Measurements from ENCODE around the gene DNTT. TPM values are rescaled to one million over a fixed set of nuclear protein-coding genes. Genes with fewer than 3 reads are reported as not detected.
A peak's percentile ranks its signal among the peaks of the same experiment; 100 is the strongest.

The DNTT gene
- total and polyA plus RNA-seq, 4 donors, result not detected

DNA sequence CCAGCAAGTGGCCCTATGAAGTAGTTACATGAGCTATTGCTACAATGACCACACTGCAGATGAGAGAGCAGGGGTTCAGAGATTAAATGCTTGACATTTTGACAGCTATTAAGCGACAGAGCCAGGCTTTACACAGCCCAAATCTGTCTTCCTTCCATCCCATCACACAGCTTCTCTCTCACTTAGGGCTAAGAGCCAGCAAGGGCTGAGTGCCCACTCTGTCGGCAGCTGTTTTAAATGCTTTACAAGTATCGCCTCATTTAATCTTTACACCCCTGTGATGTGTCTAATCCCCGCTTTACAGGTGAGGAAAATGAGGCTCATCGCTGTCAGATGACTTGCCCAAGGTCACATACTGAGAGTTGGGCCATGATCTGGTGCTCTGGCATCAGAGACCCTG is 69.8 kb downstream of the DNTT start:
- no peak overlapping the region for H3K27ac ChIP-seq (ENCODE audit: low read depth in 1 of 2, low read length in 1 of 2)
- no peak overlapping the region for H3K4me3 ChIP-seq
- ATAC-seq (ENCODE audit: insufficient read depth, low FRiP score) (no peak), DNase-seq (no peak)
- TF ChIP-seq, protein P1, sequence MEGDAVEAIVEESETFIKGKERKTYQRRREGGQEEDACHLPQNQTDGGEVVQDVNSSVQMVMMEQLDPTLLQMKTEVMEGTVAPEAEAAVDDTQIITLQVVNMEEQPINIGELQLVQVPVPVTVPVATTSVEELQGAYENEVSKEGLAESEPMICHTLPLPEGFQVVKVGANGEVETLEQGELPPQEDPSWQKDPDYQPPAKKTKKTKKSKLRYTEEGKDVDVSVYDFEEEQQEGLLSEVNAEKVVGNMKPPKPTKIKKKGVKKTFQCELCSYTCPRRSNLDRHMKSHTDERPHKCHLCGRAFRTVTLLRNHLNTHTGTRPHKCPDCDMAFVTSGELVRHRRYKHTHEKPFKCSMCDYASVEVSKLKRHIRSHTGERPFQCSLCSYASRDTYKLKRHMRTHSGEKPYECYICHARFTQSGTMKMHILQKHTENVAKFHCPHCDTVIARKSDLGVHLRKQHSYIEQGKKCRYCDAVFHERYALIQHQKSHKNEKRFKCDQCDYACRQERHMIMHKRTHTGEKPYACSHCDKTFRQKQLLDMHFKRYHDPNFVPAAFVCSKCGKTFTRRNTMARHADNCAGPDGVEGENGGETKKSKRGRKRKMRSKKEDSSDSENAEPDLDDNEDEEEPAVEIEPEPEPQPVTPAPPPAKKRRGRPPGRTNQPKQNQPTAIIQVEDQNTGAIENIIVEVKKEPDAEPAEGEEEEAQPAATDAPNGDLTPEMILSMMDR (IDR thresholded peaks at IDR 0.05; ENCODE audit: control extremely low read depth, extremely low read depth), result no peak
- H3K36me3 ChIP-seq (ENCODE audit: control insufficient read depth in 4 of 4, insufficient read depth in 4 of 4, low read length in 4 of 4), result no peaks in the 10 kb centered on the region
- H3K4me1 ChIP-seq (ENCODE audit: control insufficient read depth in 5 of 5, insufficient read depth in 5 of 5, low read length in 5 of 5), result peaks cover 0 to 12% (median 0%) of the 10 kb centered on the region in 5 donors
- no peak overlapping the region for H3K9ac ChIP-seq (ENCODE audit: insufficient read depth in 1 of 2, low read length in 2 of 2)
- WGBS, 2 donors, result 85 to 89% methylated on average over 5 of the region's 5 CpGs
- H3K27me3 ChIP-seq (ENCODE audit: control insufficient read depth in 3 of 3, insufficient read depth in 3 of 3, low read length in 2 of 3), result peaks cover 0 to 7% (median 0%) of the 10 kb centered on the region in 3 donors
- no peaks in the 10 kb centered on the region for H3K9me3 ChIP-seq (ENCODE audit: control insufficient read depth in 4 of 4, insufficient read depth in 3 of 4, low read length in 3 of 4)

DNA sequence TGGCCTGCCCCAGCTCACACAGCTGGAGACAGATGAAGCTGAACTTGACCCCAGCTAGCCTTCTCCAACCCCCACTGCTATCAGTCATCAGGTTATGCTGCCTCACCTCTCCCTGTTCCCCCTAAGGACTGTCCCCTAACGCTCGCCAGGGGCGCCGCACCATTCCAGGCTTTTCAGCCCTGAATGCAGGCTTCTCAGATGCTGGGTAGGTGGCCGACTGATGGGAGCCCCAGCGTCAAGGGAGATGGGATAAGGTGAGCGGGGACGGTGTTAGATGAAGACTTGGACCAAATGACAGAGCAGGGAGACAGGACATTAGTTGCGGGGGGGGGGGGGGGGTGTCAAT is 70.4 kb downstream of the DNTT start:
- Histone ChIP-seq H3K27me3 (ENCODE audit: control insufficient read depth in 3 of 3, insufficient read depth in 3 of 3, low read length in 2 of 3) (peaks cover 0 to 7% (median 0%) of the 10 kb centered on the region in 3 donors), H3K9me3 (ENCODE audit: control insufficient read depth in 4 of 4, insufficient read depth in 3 of 4, low read length in 3 of 4) (no peaks in the 10 kb centered on the region), H3K36me3 (ENCODE audit: control insufficient read depth in 4 of 4, insufficient read depth in 4 of 4, low read length in 4 of 4) (no peaks in the 10 kb centered on the region), H3K4me3 (no peak overlapping the region), H3K9ac (ENCODE audit: insufficient read depth in 1 of 2, low read length in 2 of 2) (no peak overlapping the region), H3K27ac (ENCODE audit: low read depth in 1 of 2, low read length in 1 of 2) (no peak overlapping the region), H3K4me1 (ENCODE audit: control insufficient read depth in 5 of 5, insufficient read depth in 5 of 5, low read length in 5 of 5) (peaks cover 0 to 12% (median 0%) of the 10 kb centered on the region in 5 donors)
- 24 to 25% methylated on average over 9 of the region's 9 CpGs for WGBS, 2 donors
- TF ChIP-seq, protein P1 (IDR thresholded peaks at IDR 0.05; ENCODE audit: control extremely low read depth, extremely low read depth), result no peak
- DNase-seq, result no peak
- no peak for ATAC-seq (ENCODE audit: insufficient read depth, low FRiP score)

DNA sequence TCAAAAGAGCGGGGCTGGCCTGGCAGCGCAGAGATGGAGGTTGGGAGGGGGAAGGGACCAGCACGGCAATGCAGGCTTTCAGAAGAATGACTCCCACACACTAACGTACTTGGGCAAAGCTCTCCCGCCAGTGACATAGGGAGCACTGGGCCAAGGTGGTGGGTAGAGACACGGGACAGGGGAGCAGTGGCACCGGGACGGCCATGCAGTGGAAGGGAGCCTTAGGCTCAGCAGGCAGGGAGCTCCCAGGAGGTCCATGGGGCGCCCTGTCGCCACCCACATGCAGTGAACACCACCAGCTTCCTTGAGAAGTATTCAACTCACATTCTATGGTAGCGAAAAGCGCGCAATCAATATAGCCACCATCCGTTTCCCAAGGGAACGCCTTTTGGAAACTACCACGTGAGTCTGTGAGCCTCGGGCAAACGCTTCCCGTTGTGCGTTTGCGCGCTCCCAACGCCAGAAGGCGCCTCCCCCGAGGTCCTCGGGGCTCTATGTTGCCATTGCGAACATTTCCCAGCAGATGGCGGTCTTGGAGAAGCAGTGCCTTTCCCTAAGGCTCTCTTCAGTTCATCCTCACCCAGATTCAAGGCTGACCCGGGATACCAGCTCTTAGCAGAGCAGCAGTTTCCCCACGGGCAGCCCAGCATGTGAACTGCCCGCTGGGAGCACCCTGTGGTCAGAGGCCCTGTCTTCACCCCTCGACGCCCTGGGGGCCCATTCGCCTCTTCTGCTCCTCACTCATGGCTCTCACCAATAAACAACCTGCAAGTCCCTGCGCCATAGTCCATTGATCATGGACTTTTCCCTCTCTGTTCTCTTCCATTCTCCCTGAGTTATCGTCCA is 71.0 kb downstream of the DNTT start:
- TF ChIP-seq, protein P1 (IDR thresholded peaks at IDR 0.05; ENCODE audit: control extremely low read depth, extremely low read depth), result peak; percentile 97
- H3K9ac ChIP-seq (ENCODE audit: insufficient read depth in 1 of 2, low read length in 2 of 2), result peak overlapping the region in 1 of 2 donors; percentile 70
- no peak overlapping the region for H3K27ac ChIP-seq (ENCODE audit: low read depth in 1 of 2, low read length in 1 of 2)
- ATAC-seq (ENCODE audit: insufficient read depth, low FRiP score) (peak; percentile 89), DNase-seq (peak; percentile 90 to 92 (median 91))
- peak overlapping the region; percentile 32 for H3K4me3 ChIP-seq
- H3K36me3 ChIP-seq (ENCODE audit: control insufficient read depth in 4 of 4, insufficient read depth in 4 of 4, low read length in 4 of 4), result no peaks in the 10 kb centered on the region
- H3K27me3 ChIP-seq (ENCODE audit: control insufficient read depth in 3 of 3, insufficient read depth in 3 of 3, low read length in 2 of 3), result peaks cover 0 to 7% (median 0%) of the 10 kb centered on the region in 3 donors
- H3K4me1 ChIP-seq (ENCODE audit: control insufficient read depth in 5 of 5, insufficient read depth in 5 of 5, low read length in 5 of 5), result peaks cover 0 to 12% (median 0%) of the 10 kb centered on the region in 5 donors
- WGBS, 2 donors, result 7 to 8% methylated on average over 36 of the region's 36 CpGs
- no peaks in the 10 kb centered on the region for H3K9me3 ChIP-seq (ENCODE audit: control insufficient read depth in 4 of 4, insufficient read depth in 3 of 4, low read length in 3 of 4)
